GM18867 (cell line): Measurements from ENCODE around the gene SLC27A4.

Source experiments
- ATAC-seq: cut with Tn5 transposase; IDR thresholded peaks from one replicate; pipeline ENCODE4 v1.9.1; 2021; ENCODE audit warnings: mild to moderate bottlenecking, moderate library complexity; ENCODE audit not compliant: unreplicated experiment

SLC27A4 gene

DNA sequence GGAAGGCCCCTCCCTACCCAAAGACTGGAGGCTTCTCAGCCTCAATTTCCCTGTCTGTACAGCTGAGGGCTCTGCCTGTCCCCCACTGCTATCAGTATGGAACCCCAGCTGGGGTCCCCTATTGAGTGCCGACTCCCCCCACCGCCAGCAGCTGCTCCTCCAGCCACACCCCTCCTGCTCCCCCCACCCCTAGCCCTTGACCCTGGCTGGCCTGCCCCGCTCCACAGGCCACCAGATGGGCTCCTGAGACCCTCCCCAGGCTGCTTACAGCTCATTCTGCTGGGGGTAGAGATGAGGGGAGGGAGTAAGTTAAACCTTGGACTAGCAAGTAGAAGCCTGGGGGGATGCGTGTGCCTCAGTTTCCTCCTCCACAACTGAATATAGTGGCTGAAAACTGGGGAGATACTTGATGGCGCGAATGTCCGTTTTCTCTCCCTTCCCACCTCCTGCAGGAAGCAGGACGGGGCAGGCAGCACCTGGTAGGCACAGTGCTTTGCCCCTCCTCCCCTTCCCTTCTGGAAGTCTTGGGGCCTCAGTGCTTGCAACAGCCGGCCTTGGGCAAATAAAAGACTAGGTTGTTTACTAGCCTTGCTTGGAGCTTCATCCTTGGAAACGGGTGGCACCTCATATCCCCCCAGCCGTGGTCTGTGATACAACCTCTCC lies 50.0 kb downstream of the SLC27A4 start:
- ATAC-seq: no peak

DNA sequence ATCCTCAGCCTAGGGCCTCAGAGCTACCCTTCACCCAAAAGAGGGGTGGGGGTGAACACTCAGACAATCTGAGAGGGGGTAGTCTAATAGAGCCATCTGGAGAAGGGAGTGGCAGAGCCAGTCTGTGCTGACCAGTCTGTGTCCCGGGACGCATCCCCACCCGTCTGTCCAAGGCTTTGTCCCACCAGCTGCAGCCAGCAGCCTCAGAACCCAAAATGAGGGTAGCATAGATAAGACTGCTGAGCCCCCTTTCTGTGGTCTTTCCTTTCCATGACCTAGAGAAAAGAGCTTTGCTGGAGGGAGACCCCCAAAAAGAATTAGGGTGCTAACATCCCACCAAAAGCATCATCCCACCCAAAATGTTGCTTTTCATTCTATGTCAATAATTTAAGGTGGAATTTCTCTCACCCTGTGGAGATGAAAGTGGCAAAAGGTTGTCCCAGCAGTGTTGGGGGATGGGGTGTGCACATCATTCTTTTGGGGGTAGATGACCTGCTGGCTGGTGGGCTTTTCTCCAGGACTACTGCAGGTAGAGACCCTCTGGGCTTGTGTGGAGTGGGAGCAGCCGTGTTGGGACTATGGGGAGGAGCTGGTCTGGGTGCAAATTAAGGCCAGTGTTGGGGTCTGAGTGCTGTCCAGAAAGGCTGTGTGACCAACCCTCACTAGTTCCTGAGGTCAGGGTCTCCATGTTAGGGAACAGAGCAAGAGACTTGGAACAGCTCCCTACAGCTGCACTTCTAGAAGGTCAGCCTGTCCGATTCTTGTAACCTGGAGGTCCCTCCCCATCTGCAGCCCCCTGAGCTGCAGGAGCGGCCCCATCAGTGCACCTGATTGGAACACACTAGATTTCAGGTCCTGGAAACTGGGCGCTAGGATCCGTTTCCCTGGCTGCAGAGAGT lies 50.7 kb downstream of the SLC27A4 start:
- ATAC-seq: no peak

DNA sequence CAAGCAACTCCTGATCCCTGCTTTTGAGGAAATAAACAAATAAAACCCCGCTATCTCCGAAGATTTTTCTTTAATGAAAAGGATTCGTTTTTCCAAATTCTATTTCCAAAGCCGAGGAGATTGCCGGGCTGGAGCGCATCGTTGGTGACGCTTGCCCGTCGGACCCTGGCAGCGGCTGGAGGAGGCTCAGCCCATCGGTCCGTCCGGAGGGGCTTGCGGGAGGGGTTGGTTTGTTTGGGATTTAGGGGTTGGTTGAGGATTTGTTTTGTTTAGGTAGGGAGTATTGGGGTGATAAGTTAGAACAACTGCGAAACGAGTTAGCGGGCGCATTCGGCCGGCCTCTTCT lies 51.6 kb downstream of the SLC27A4 start:
- ATAC-seq: no peak

DNA sequence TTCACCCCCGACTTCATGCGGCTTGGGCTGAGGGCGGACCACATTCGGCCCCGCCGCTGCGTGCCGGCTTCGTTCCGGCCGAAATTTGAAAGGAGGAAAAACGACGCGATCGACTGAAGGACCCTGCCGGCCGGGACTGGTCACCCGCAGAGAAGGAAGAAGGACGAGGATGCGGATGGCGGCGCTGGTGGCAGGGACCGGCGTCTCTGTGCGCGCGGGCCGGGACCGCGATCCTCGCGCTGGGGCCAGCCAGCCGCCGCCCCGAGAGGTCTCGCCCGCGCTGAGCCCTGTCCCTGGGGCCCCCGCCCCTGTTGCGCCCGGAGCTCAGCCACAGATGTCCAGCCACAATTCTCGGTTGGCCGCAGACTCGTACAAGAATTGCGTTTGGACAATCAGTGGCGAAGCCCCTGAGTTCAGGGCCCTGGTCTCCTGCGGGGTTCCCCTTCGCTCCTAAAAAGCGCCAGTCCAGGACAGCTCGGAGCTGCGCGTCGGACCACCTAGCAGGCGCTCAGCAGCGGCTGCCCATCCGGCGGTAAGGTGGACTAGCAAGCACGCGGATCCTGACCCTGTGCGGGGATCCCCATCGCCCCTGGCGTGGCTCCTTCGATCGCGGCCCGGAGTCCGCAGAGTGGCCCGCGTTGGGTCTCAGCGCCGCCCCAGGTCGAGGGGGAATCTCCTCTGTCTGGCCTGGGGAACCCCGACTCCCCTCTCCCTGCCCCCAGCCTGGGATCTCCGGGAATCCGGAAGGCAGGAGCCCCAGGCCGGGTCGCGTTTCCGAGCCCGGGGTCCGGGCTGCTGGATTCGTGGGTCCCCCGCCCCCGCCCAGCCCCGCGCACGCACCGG lies 52.2 kb downstream of the SLC27A4 start:
- no peak for ATAC-seq

DNA sequence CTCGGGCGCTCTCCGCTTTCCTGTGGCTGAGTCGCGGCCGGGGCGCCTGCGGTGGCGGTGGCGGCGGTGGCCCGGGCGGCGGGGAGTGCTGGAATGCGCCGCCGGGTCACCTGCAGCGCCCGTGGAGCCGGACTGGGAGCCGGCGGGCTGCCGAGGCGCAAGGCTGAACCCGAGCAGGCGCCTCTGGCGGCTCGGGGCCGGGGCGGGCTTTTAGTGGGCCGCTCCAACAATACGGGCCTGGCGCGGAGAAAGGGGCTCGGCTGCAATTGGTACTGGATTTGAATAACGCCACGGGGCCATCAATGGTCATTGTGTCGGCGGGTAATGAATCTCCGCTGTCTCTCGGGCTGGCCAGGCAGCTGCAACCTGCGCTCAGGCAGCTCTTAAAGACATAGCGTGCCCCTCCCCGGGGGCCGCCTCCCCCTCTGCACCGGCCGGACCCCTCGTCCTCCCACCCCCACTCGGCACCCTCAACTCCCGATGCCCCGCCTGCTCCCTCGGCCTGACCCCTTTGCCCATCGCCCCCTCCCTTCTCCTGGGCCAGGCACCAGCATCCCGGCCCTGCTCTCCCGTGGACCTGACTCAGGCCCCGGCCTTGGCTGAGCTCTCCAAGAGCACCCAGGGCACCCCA lies 52.9 kb downstream of the SLC27A4 start:
- no peak for ATAC-seq

DNA sequence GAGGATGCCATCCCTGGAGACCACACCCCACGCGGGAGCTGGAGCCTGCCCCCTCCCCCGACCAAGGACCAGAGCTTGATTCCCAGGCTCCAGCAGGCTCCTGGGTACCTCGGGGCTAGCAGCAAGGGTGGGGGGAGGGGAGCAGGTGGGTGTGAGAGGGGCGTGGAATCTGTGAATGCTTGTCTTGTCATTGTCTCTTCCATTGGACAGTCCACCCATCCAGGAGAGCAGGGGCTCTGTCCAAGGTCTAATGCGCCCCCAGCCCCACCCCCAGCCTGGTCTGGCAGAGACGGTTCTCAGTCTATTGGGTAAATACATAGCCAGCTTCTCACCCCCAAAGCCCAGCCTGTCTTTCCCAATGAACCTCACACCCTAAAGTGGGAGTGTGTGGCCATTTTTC lies 53.6 kb downstream of the SLC27A4 start:
- no peak for ATAC-seq

DNA sequence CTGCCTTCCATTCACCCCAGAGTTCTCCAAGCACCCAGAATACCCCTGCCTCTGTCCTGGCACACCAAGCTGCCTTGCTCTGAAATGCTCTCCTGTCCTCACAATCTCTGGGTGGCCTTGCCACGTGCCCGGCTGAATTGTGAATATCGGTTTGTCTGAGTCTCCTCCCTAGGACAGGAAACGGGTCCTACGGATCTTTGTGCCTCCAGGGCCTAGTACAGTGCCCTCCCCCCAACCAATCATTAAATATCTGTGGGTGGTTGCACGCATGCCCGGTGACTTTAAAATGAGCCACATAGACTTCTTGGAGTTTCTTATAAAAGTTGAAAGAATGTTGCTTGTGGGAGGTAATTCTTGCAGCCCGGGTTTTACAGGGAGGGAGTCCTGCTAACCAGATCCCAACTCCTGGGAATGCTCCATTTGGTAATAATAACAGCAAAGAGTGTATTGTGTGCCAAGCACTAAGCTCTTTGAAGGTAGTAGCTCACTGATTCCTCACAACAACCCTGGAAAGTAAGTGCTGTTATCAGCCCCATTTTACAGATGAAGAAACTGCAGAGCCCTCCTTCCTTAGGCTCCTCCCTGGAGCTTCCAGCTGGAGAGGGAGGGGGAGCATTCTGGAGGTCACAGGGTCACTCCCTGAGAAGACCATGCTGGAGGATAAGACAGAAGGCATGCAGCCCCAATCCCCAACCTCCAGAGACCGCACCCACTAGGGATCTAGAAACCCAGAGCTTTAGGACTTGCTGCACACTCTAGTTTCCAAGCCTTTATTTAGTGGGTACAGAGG lies 54.2 kb downstream of the SLC27A4 start:
- no peak for ATAC-seq

DNA sequence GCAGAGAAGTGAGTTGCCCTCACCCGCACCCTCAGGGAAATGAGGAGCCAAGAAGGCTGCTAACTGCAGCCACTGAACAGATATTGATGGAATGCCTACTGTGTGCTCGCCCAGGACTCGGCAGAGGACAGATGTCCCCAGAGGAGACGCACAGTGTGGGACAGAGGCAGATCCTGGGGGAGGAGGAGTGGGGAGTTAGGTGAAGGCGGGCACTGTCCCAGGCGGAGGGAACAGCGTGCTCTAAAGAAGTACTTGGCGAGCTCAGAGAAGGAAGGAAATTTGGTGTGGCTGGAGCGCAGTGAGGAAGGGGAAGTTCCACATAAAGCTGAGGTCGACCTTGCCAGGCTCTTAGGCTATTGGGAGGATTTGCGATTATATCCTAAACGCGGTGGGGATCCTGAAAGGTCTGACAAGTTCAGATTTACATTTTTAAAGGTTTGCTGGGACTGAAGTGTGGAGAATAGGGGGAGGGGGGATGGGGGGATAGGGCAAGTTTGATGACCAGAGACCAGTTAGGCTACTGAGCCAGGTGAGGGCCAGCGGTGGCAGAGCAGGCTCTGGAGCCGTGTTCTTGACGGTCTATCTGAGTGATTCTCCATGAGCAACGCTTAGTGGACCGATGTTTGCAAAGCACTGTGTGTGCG lies 56.8 kb downstream of the SLC27A4 start:
- ATAC-seq: no peak

DNA sequence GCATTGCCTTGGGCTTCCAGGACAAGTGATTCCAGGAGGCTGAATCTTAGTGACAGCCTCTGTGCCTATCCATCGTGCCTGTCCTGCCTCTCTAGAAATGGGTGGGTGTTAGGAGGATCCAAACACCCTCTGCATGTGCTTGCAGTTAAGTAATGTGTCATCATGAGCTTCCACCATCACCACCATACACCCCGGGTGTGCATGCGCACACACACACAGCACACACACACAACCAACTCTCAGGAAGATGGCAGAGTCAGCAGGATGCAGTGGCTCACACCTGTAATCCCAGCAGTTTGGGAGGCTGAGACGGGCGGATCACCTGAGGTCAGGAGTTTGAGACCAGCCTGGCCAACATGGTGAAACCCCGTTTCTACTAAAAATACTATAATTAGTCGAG lies 57.5 kb downstream of the SLC27A4 start:
- ATAC-seq: no peak

DNA sequence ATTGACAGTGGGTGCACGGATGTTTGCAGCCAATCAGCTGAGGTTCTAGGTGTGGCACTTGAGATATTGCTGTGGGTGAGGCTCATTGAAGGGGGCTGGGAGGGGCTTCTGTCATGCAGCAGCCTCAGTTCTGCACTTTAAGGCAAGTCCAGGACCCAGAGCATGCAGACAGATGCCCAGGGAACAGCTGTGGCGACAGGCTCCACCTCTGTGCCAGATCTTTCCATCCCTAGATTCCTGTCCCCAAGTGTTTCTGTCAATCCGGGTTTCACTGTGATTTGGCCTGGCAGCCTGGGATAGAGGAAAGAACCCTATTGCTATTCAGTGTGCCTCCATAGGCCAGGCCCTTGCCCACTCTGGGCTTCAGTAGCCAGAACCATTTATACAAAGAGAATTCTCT lies 59.5 kb downstream of the SLC27A4 start:
- no peak for ATAC-seq

DNA sequence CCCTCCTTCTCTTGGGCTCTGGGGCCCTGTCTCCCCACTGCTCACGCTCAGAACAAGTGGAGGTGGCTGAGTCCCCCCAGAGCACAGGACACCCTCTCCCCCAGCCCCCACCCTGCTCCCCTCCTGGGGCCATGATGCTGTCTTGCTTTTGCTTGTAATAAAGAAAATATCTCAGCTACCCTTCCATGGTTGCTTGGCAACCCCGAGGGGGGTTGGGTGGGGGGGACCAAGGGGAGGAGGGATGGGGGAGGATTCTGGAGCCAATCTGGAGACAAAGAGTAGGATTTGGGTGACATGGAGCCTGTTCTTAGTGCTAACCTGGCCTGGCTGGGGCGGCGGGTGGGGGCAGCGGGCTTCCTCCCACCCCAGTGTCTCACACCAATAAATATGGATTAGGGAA lies 64.2 kb downstream of the SLC27A4 start:
- ATAC-seq: no peak

DNA sequence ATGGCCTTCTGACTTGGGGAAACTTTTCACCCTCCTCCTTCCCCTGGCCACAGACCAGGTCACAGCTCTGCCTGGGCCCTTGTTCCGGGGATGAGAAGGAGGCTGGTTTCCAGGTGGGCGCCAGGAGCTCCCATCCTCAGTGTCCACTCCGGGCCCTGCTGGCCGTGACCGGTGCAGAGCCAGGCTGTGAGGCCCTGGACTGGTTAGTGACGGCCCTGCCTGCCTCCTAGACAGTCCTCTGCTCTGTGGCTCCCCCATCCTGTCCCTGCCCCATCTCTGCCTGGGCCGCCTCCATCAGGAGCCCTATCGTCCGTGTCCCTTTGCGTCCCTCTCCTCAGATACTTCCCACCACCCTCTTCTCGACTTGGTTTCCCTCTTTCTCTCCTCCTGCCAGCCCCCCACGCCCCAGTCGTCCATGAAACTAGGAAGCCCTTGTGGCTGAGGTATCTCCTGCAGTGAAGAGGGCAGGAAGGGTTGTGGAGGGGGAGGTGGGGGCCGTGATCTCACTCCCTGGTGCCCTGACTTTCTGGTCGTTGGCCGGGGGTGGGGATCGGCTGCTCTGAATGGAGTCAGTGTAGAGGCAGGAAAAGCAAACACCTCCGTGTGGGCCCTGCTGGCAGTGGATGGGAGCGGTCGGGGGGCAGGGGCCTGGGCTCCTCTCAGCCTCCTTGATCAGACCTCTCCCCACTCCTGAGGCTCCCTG lies 64.9 kb downstream of the SLC27A4 start:
- no peak for ATAC-seq

DNA sequence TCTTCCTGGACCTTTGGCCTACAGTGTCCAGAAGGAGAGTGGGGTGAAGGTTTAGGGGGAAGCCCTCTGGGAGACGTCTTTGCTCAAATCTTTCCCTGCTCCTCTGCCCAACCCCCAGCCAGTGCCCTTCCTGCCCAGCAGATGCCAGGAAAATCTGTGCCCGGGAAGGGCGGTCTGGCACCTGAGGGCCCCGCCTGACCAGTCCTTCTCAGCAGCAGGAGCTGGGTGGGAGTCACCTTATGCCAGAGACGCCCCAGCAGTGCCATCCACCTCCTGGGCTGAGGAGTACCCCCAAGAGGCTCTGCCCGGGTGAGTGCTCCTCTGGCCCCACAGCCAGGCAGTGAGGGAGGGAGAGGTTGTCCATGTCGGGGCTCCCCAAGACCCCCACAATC lies 65.4 kb downstream of the SLC27A4 start:
- no peak for ATAC-seq

DNA sequence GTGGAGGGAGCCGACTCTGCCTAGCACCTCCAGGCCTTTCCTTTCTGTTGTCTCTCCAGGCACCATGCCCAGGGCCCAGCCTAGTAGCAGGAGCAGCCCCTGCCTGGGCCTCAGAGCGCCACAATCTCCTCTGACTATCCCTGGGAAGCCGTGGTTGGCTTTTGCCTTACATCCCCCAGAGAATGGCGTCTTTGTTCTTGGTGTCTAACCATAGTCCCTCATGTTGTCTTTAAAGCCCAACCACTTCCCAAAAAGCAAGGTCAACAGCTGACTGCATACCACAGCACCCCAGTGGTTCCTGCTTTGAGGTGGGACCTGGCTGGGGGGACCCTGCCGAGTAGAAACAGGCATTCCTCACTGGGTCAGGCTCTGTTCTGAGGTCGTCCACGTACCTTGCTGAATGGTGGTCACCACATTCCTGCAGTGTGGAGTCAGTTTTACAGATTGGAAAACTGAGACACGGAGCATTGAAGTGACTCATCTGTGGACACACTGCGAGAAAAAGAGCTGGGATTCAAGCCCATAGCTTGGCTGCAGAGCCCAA lies 66.6 kb downstream of the SLC27A4 start:
- no peak for ATAC-seq

DNA sequence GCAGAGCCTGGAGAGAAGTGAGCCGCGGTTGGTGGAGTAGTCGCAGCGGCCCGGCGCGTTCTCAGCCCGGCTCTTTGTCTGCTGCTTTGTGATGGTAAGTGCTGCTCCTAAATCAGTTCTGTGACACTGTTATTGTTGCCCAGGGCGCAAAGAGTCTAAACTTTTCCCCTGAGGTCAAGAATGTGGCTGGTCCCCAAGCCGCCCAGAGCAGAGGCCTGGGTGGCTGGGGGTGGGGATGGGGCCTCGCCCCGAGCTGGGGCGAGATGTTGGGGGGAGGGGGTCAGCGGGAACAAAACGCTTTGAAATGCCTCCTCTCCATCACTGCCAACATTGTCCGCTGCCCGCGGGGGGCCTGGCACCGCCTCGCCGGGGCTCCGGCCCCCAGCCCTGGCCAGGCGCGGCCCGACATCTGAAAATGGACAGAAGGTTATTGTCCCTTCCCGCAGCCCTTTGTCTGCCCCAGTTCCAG lies 68.7 kb downstream of the SLC27A4 start:
- no peak for ATAC-seq

DNA sequence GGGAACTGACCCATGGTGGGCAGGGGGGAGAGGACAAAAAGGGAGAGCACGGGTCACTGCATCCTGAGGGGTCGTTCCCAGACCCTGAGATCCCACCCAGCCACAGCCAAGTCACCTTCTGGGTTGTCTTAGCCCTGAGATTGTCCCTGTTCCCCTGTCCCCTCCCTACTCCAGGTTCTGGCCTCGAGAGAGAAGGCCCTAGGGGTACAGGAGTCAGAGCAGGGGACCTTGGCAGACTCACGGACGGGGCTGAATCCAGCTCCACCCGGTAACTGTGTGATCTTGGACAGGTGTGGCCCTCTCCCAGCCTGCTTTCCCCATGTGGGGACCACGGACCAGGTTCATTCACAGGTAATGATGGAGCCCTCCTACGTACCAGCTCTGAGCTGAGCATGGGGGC lies 69.1 kb downstream of the SLC27A4 start:
- no peak for ATAC-seq

DNA sequence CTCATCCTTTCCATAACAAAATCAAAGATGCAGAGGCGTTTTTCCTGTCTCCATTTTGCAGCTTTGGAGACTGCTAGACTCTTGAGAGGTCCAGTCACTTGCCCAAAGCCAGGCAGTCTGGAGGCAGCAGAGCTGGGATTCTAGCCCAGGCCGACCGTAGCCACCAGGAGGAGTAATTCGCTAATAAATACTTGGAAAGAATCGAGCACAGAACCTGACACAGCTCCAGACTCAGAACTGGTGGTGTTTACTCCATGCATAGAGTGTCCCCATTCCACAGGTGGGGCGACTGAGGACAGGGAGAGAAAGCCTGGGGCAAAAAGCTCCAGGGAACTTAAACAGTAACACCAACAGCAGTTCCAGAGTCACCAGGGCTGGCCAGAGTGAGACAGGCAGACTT lies 69.7 kb downstream of the SLC27A4 start:
- no peak for ATAC-seq
